Nephron progenitor cell (in vitro differentiated cells): ENCODE data around the gene HHIPL1.
A peak's percentile ranks its signal among the peaks of the same experiment; 100 is the strongest.

Experiments
- DNase-seq: peaks from one replicate; pipeline ENCODE4 v3.0.0; 2021
- H3K27ac Mint-ChIP-seq: 2 replicates; pipeline ENCODE4 v1.8.0; 2021; ENCODE audit warnings: mild to moderate bottlenecking, moderate library complexity, mixed read lengths
- H3K27me3 Mint-ChIP-seq: 2 replicates; pipeline ENCODE4 v1.8.0; 2021; ENCODE audit warnings: mild to moderate bottlenecking, low read depth, mixed read lengths; ENCODE audit not compliant: poor library complexity
- H3K36me3 Mint-ChIP-seq: 2 replicates; pipeline ENCODE4 v1.8.0; 2021; ENCODE audit warnings: low read depth, mixed read lengths
- H3K4me1 Mint-ChIP-seq: 2 replicates; pipeline ENCODE4 v1.8.0; 2021; ENCODE audit warnings: mixed read lengths
- H3K4me3 Mint-ChIP-seq: 2 replicates; pipeline ENCODE4 v1.8.0; 2021; ENCODE audit warnings: mild to moderate bottlenecking, moderate library complexity, mixed read lengths
- H3K9me3 Mint-ChIP-seq: 2 replicates; pipeline ENCODE4 v1.8.0; 2021; ENCODE audit warnings: mild to moderate bottlenecking, moderate library complexity, mixed read lengths
- CTCF ChIP-seq: fragments of 200-600 bp; sonication (generic); IDR thresholded peaks from 2 replicates; pipeline ENCODE4 v1.5.0; 2021; ENCODE audit warnings: antibody characterized with exemption

The HHIPL1 gene

DNA sequence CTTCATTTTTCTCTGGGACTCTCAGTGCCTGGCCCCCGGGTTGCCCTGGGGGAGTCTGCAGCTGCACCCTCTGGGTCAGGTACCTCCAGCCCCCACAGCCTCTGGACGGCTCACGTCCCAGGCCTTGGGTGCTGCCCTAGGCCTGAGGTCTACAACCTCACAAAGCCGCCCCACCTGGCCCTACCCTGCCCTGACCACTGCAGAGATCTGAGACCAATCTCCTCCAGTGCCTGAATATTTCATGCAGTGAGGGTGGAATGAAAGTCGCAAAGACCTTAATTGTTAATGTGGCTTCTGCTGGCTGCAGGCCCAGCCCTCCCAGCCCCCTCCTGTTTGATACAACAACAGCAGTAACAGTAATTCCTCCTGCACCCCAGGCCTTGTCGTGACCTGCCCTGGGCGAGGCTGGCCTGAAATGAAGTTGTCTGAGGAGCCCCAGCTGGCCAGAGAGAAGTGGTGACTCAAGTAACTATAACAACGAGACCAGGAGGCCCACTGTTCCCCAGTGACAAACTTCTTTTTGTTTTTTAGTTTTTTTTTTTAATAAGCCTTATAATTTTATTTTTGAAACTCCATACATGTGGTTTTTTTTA, 32.1 kb upstream of the HHIPL1 start:
- no peaks in the 10 kb centered on the region for H3K9me3 Mint-ChIP-seq
- TF ChIP-seq CTCF: no peak
- no peak overlapping the region for H3K27ac Mint-ChIP-seq
- peaks cover 6% of the 10 kb centered on the region for H3K27me3 Mint-ChIP-seq
- DNase-seq: no peak
- H3K36me3 Mint-ChIP-seq: no peaks in the 10 kb centered on the region
- H3K4me3 Mint-ChIP-seq: no peak overlapping the region
- H3K4me1 Mint-ChIP-seq: peaks cover 60% of the 10 kb centered on the region

DNA sequence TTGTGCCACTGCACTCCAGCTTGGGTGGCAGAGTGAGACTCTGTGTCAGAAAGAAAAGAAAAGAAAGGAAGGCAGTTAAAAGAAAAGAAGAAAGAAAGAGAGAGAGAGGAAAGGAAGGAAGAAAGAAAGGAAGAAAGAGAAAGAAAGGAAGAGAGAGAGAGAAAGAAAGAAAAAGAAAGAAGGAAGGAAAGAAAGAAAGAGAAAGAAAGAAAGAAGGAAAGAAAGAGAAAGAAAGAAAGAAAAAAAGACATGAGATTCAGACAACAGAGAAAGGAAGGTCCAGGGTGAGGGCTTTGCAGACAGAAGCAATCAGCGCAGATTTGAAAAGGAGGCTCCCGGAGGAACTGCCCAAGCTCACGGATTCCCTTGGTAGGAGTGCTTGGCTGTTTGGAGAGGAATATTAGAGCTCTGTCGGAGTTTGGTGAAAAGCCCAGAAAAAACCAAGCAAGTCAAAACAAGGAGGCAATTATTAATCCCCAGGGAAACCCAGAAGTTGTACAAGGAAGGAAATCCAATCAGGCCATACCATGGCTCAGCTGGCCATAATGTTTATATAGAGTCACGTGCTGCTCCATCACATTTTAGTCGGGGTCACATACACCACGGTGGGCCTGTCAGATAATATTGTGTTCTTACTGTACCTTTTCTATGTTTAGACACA, 29.3 kb upstream of the HHIPL1 start:
- Mint-ChIP-seq H3K9me3 (no peaks in the 10 kb centered on the region), H3K4me1 (peaks cover 61% of the 10 kb centered on the region), H3K27me3 (peaks cover 6% of the 10 kb centered on the region), H3K36me3 (no peaks in the 10 kb centered on the region), H3K27ac (peak overlapping the region; percentile 67), H3K4me3 (peak overlapping the region; percentile 32)
- no peak for DNase-seq
- TF ChIP-seq CTCF: no peak

- Mint-ChIP-seq H3K27ac (peak overlapping the region; percentile 82), H3K9me3 (no peaks in the 10 kb centered on the region), H3K36me3 (no peaks in the 10 kb centered on the region), H3K4me3 (no peak overlapping the region), H3K4me1 (peaks cover 62% of the 10 kb centered on the region), H3K27me3 (no peaks in the 10 kb centered on the region)
- TF ChIP-seq CTCF: no peak
- DNase-seq: no peak
These were observed 27.8 kb upstream of the HHIPL1 start for GRCh38 chr14:99616832-99617800.

GRCh38 chr14:99619835-99620834, 24.8 kb upstream of the HHIPL1 start:
- no peak overlapping the region for H3K27ac Mint-ChIP-seq
- no peak for DNase-seq

More at GRCh38 chr14:99619835-99620834, 24.8 kb upstream of the HHIPL1 start:
- H3K4me3 Mint-ChIP-seq: no peak overlapping the region
- H3K4me1 Mint-ChIP-seq: peaks cover 46% of the 10 kb centered on the region
- H3K36me3 Mint-ChIP-seq: no peaks in the 10 kb centered on the region
- peaks cover 7% of the 10 kb centered on the region for H3K27me3 Mint-ChIP-seq
- TF ChIP-seq CTCF: no peak
- H3K9me3 Mint-ChIP-seq: no peaks in the 10 kb centered on the region
